K562 (cell line): ENCODE results near the gene PRPH2. TPM values are rescaled to one million over a fixed set of nuclear protein-coding genes. Genes with fewer than 3 reads are reported as not detected.

Experiments
- ATAC-seq: fragments of 200-7000 bp; cut with Tn5 transposase; 3 replicates; pipeline ENCODE4 v1.9.1; 2020; ENCODE audit warnings: moderate library complexity
- BruUV-seq: library from RNA; stranded (reverse); fragments of 400-500 nt; replicated peaks from 2 replicates; lab custom pipeline; 2021; lab: Mats Ljungman, UMichigan
- CTCF ChIA-PET: fragments of 300-600 bp; formaldehyde crosslinking; extraction: SDS; loops from one replicate; lab custom pipeline; 2021; ENCODE audit warnings: low intra/inter-chr PET ratio; lab: Yijun Ruan, JAX
- POLR2A ChIA-PET: fragments of 300-600, 350-650 bp; sonication (Branson Sonifier 250); formaldehyde crosslinking; extraction: SDS; loops from one replicate; lab custom pipeline; 2021; ENCODE audit warnings: antibody characterized with exemption, inconsistent platforms; lab: Yijun Ruan, JAX
- DNase-seq, 4 experiments: peaks; one replicate each; pipeline versions ENCODE4 v3.0.0 to v3.0.0-alpha.2; 2011 to 2018; ENCODE audit warnings: low spot score in 3 of 4, mixed read lengths in 3 of 4; ENCODE audit errors: extremely low read depth in 1 of 4
- FAIRE-seq: peaks from 2 replicates; lab custom pipeline; 2011; peaks lifted over from hg19 to GRCh38; lab: Jason Lieb, UNC
- H2AFZ ChIP-seq: 2 replicates; pipeline ENCODE4 v1.6.0; 2011; ENCODE audit warnings: low read depth, low read length, control low read depth, inconsistent platforms
- H3K27ac ChIP-seq: fragments of 200-600 bp; 3 replicates; pipeline ENCODE4 v1.8.0; 2011; ENCODE audit warnings: low read depth, mild to moderate bottlenecking, control low read depth, inconsistent platforms, low read length, moderate library complexity, mixed read lengths; ENCODE audit errors: extremely low read depth
- H3K27me3 ChIP-seq, 2 experiments: fragments of 300-600 bp in 1 of 2; 2 replicates in 1 of 2; 3 replicates in 1 of 2; pipeline versions ENCODE4 v1.6.0 to v1.8.0; 2011; ENCODE audit warnings: inconsistent platforms in 2 of 2, low read length in 2 of 2, mild to moderate bottlenecking in 1 of 2, mixed read lengths in 1 of 2, moderate library complexity in 1 of 2; ENCODE audit not compliant: control insufficient read depth in 2 of 2, insufficient read depth in 2 of 2
- H3K36me3 ChIP-seq: fragments of 300-600 bp; 3 replicates; pipeline ENCODE4 v1.8.0; 2011; ENCODE audit warnings: mild to moderate bottlenecking, low read length, inconsistent platforms; ENCODE audit not compliant: control insufficient read depth, insufficient read depth
- H3K4me1 ChIP-seq, 2 experiments: fragments of 200-600 bp in 1 of 2; replicated peaks in 1 of 2; 2 replicates in 1 of 2; 3 replicates in 1 of 2; pipeline versions ENCODE4 v1.5.1 to v1.8.0; 2011; ENCODE audit warnings: inconsistent platforms in 2 of 2, low read length in 2 of 2, mild to moderate bottlenecking in 1 of 2, mixed read lengths in 1 of 2, moderate library complexity in 1 of 2; ENCODE audit not compliant: control insufficient read depth in 2 of 2, insufficient read depth in 2 of 2
- H3K4me2 ChIP-seq: 2 replicates; pipeline ENCODE4 v1.6.1; 2011; ENCODE audit warnings: low read length, control low read depth, inconsistent platforms, mixed read lengths; ENCODE audit not compliant: insufficient read depth
- H3K4me3 ChIP-seq: fragments of 200-600 bp; sonication (generic), shearing (Covaris generic); 2 replicates; pipeline ENCODE4 v1.5.1; 2016; ENCODE audit warnings: control low read depth, inconsistent platforms
- H3K79me2 ChIP-seq: fragments of 200-600 bp; 3 replicates; pipeline ENCODE4 v1.8.0; 2011; ENCODE audit warnings: low read length, inconsistent platforms; ENCODE audit not compliant: control insufficient read depth, insufficient read depth
- H3K9ac ChIP-seq, 2 experiments: 2 replicates each; pipeline versions ENCODE4 v1.6.0 to v1.6.1; 2011; ENCODE audit warnings: low read depth in 2 of 2, low read length in 2 of 2, control low read depth in 1 of 2, inconsistent platforms in 1 of 2, mild to moderate bottlenecking in 1 of 2, mixed read lengths in 1 of 2; ENCODE audit not compliant: insufficient read depth in 1 of 2
- H3K9me1 ChIP-seq: one replicate; pipeline ENCODE4 v1.6.0; 2011; ENCODE audit warnings: inconsistent platforms, mild to moderate bottlenecking, low read length, moderate library complexity; ENCODE audit not compliant: control insufficient read depth, insufficient read depth
- H3K9me3 ChIP-seq: replicated peaks from 2 replicates; pipeline ENCODE4 v1.5.1; 2011; ENCODE audit warnings: low read depth, low read length, inconsistent platforms; ENCODE audit not compliant: control insufficient read depth, insufficient read depth
- H4K20me1 ChIP-seq: replicated peaks from 2 replicates; pipeline ENCODE4 v1.6.1; 2011; ENCODE audit warnings: low read length, inconsistent platforms, mixed read lengths; ENCODE audit not compliant: control insufficient read depth, insufficient read depth
- C11orf30 ChIP-seq: fragments of 450-650 bp; IDR thresholded peaks from 2 replicates; pipeline ENCODE4 v1.6.1; 2016; ENCODE audit warnings: low read depth, mild to moderate bottlenecking
- ELF4 ChIP-seq: fragments of 450-650 bp; formaldehyde crosslinking; IDR thresholded peaks from 2 replicates; pipeline ENCODE4 v1.4.0; 2022; ENCODE audit warnings: missing genetic modification characterization
- GTF2A2 ChIP-seq: IDR thresholded peaks from 2 replicates; pipeline ENCODE4 v1.6.1; 2016; ENCODE audit warnings: mild to moderate bottlenecking, missing genetic modification characterization, missing compliant biosample characterization
- JUNB ChIP-seq: fragments of 450-650 bp; formaldehyde crosslinking; conservative IDR thresholded peaks from 2 replicates; pipeline ENCODE4 v1.4.0; 2020; ENCODE audit warnings: mild to moderate bottlenecking
- MAFK ChIP-seq: IDR thresholded peaks from 2 replicates; pipeline ENCODE4 v1.6.1; 2011; ENCODE audit warnings: low read length, improper control_type of control experiment
- OTX1 ChIP-seq: fragments of 450-650 bp; formaldehyde crosslinking; IDR thresholded peaks from 2 replicates; pipeline ENCODE4 v1.4.0; 2022; ENCODE audit warnings: mild to moderate bottlenecking
- RCOR1 ChIP-seq, 2 experiments: IDR thresholded peaks; 2 replicates each; pipeline ENCODE4 v1.6.1; 2012; ENCODE audit warnings: low read depth in 2 of 2, low read length in 2 of 2, borderline replicate concordance in 1 of 2, improper control_type of control experiment in 1 of 2
- SNAPC5 ChIP-seq: fragments of 250-450 bp; sonication (Bioruptor Pico); IDR thresholded peaks from 2 replicates; pipeline ENCODE4 v1.8.0; 2021; ENCODE audit warnings: moderate library complexity, mild to moderate bottlenecking, inconsistent platforms
- ZNF316 ChIP-seq: fragments of 450-650 bp; IDR thresholded peaks from 2 replicates; pipeline ENCODE4 v1.6.1; 2016
- ZSCAN32 ChIP-seq: fragments of 450-650 bp; formaldehyde crosslinking; IDR thresholded peaks from 2 replicates; pipeline ENCODE4 v1.4.0; 2020; ENCODE audit warnings: mild to moderate bottlenecking, moderate library complexity
- WGBS: fragments of 100-300 bp; shearing (Covaris generic); methylation state at CpG from one replicate; pipeline ENCODE4 v1.1.6; 2016; ENCODE audit warnings: low coverage, mixed read lengths; ENCODE audit not compliant: insufficient coverage; ENCODE audit errors: missing lambda C conversion rate; 5-methylcytosine and 5-hydroxymethylcytosine counted together
- in situ Hi-C: fragments of 300-500 bp; cut with MboI; formaldehyde crosslinking; loops from 4 replicates; pipeline ENCODE4 v1.15.0; 2018; ENCODE audit warnings: inconsistent platforms, mixed read lengths
- intact Hi-C: fragments of 100-400 bp; cut with micrococcal nuclease; formaldehyde crosslinking; loops from 2 replicates; pipeline ENCODE4 v1.14.2; 2022
- polyA plus RNA-seq, 8 experiments: library from polyadenylated mRNA; depleted of rRNA in 4 of 8; stranded (reverse) in 5 of 8; unstranded in 3 of 8; fragments of >200 nt; fragmentation: Nextera tagmentation in 2 of 8; fragmentation: Illumina TruSeq in 1 of 8; extraction: Ambion mirVana in 2 of 8; extraction: Trizol in 1 of 8; gene quantifications; 2 replicates each; pipeline versions ENCODE4 v1.2.1 to v1.2.3, GENCODE V29; 2011 to 2014; ENCODE audit warnings: inconsistent platforms in 1 of 8, missing spikeins in 1 of 8
- total RNA-seq, 7 experiments: library from RNA; depleted of rRNA in 6 of 7; stranded (reverse); fragments of >200 nt in 6 of 7; fragmentation: Illumina TruSeq in 2 of 7; extraction: Trizol in 2 of 7; gene quantifications; 2 replicates each; pipeline versions ENCODE4 v1.2.1 to v1.2.3, GENCODE V29; 2011 to 2021; ENCODE audit warnings: low replicate concordance in 1 of 7
- TF ChIP-seq, protein P1 (sequence below): fragments of 250-450 bp; sonication (Bioruptor Pico); IDR thresholded peaks from 2 replicates; pipeline ENCODE4 v1.4.0; 2020; ENCODE audit warnings: mild to moderate bottlenecking, moderate library complexity, borderline replicate concordance
- TF ChIP-seq, protein P2 (sequence below): fragments of 250-450 bp; sonication (Bioruptor Pico); IDR thresholded peaks from 2 replicates; pipeline ENCODE4 v1.5.0; 2020; ENCODE audit warnings: mild to moderate bottlenecking, borderline replicate concordance
- TF ChIP-seq, protein P3 (sequence below), 2 experiments: fragments of 450-650 bp; IDR thresholded peaks; 2 replicates each; pipeline ENCODE4 v1.6.1; 2018; ENCODE audit warnings: mild to moderate bottlenecking in 2 of 2, low read depth in 1 of 2; ENCODE audit not compliant: partially characterized antibody in 2 of 2

The PRPH2 gene
- total and polyA plus RNA-seq, 9 of the 15 experiments (the other 6 are each of a cell fraction or from before 2014, with no cell fraction given), result 0.03 to 0.11 (median 0.03) TPM; not detected in 5

GRCh38 chr6:42696526-42697267 lies 25.7 kb downstream of the PRPH2 start:
- no peak overlapping the region for H3K27ac ChIP-seq
- in situ Hi-C loops, result no loop called here
- ChIA-PET CTCF (no interaction called here), POLR2A (interaction anchor here (0.6 to 1.1 kb wide), 9 partner anchors 9 to 187 kb away, joined by 3 to 5 read pairs (median 3); no protein-coding TSS in a partner anchor)
- no peaks in the 10 kb centered on the region for H3K27me3 ChIP-seq
- ATAC-seq (peak; percentile 32; the same call in 1 of the 3 replicates), DNase-seq (peak in 1 of 4 experiments; percentile 11), FAIRE-seq (peak; percentile 48)
- no peak overlapping the region for H3K4me3 ChIP-seq
- 0 out of 2 replicates have a peak, but pooled peaks cover 4% of the 10 kb centered on the region for H4K20me1 ChIP-seq
- no peaks in the 10 kb centered on the region for H3K9me1 ChIP-seq
- H2AFZ ChIP-seq, result no peak overlapping the region
- H3K9ac ChIP-seq, result no peak overlapping the region
- no peaks in the 10 kb centered on the region for H3K9me3 ChIP-seq
- peaks cover 22% of the 10 kb centered on the region; the same call in 1 of the 3 replicates for H3K36me3 ChIP-seq
- H3K4me2 ChIP-seq, result no peak overlapping the region
- WGBS, result 42% methylated on average over 7 of the region's 7 CpGs
- intact Hi-C loops, result no loop called here
- H3K79me2 ChIP-seq, result no peaks in the 10 kb centered on the region
- BruUV-seq, result no TSS peak
- peaks cover under 1 to 4% of the 10 kb centered on the region in 2 experiments; a peak in 4 of 5 replicates for H3K4me1 ChIP-seq
- TF ChIP-seq, protein P1, sequence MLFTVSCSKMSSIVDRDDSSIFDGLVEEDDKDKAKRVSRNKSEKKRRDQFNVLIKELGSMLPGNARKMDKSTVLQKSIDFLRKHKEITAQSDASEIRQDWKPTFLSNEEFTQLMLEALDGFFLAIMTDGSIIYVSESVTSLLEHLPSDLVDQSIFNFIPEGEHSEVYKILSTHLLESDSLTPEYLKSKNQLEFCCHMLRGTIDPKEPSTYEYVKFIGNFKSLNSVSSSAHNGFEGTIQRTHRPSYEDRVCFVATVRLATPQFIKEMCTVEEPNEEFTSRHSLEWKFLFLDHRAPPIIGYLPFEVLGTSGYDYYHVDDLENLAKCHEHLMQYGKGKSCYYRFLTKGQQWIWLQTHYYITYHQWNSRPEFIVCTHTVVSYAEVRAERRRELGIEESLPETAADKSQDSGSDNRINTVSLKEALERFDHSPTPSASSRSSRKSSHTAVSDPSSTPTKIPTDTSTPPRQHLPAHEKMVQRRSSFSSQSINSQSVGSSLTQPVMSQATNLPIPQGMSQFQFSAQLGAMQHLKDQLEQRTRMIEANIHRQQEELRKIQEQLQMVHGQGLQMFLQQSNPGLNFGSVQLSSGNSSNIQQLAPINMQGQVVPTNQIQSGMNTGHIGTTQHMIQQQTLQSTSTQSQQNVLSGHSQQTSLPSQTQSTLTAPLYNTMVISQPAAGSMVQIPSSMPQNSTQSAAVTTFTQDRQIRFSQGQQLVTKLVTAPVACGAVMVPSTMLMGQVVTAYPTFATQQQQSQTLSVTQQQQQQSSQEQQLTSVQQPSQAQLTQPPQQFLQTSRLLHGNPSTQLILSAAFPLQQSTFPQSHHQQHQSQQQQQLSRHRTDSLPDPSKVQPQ (CRISPR knock-in tag), result no peak
- TF ChIP-seq ELF4, result no peak
- TF ChIP-seq, protein P2, sequence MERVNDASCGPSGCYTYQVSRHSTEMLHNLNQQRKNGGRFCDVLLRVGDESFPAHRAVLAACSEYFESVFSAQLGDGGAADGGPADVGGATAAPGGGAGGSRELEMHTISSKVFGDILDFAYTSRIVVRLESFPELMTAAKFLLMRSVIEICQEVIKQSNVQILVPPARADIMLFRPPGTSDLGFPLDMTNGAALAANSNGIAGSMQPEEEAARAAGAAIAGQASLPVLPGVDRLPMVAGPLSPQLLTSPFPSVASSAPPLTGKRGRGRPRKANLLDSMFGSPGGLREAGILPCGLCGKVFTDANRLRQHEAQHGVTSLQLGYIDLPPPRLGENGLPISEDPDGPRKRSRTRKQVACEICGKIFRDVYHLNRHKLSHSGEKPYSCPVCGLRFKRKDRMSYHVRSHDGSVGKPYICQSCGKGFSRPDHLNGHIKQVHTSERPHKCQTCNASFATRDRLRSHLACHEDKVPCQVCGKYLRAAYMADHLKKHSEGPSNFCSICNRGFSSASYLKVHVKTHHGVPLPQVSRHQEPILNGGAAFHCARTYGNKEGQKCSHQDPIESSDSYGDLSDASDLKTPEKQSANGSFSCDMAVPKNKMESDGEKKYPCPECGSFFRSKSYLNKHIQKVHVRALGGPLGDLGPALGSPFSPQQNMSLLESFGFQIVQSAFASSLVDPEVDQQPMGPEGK, result no peak
- TF ChIP-seq ZNF316, result peak; percentile 98
- TF ChIP-seq, protein P3, sequence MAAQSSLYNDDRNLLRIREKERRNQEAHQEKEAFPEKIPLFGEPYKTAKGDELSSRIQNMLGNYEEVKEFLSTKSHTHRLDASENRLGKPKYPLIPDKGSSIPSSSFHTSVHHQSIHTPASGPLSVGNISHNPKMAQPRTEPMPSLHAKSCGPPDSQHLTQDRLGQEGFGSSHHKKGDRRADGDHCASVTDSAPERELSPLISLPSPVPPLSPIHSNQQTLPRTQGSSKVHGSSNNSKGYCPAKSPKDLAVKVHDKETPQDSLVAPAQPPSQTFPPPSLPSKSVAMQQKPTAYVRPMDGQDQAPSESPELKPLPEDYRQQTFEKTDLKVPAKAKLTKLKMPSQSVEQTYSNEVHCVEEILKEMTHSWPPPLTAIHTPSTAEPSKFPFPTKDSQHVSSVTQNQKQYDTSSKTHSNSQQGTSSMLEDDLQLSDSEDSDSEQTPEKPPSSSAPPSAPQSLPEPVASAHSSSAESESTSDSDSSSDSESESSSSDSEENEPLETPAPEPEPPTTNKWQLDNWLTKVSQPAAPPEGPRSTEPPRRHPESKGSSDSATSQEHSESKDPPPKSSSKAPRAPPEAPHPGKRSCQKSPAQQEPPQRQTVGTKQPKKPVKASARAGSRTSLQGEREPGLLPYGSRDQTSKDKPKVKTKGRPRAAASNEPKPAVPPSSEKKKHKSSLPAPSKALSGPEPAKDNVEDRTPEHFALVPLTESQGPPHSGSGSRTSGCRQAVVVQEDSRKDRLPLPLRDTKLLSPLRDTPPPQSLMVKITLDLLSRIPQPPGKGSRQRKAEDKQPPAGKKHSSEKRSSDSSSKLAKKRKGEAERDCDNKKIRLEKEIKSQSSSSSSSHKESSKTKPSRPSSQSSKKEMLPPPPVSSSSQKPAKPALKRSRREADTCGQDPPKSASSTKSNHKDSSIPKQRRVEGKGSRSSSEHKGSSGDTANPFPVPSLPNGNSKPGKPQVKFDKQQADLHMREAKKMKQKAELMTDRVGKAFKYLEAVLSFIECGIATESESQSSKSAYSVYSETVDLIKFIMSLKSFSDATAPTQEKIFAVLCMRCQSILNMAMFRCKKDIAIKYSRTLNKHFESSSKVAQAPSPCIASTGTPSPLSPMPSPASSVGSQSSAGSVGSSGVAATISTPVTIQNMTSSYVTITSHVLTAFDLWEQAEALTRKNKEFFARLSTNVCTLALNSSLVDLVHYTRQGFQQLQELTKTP (IDR thresholded peaks at IDR 0.05; ENCODE audit: low read depth in 1 of 2, partially characterized antibody in 2 of 2), result no peak
- no peak for TF ChIP-seq SNAPC5 (CRISPR knock-in tag)
- no peak for TF ChIP-seq JUNB (CRISPR knock-in tag)
- TF ChIP-seq RCOR1 (IDR thresholded peaks at IDR 0.05; ENCODE audit: borderline replicate concordance in 1 of 2, low read depth in 2 of 2, low read length in 2 of 2), result no peak
- no peak for TF ChIP-seq GTF2A2
- TF ChIP-seq OTX1 (CRISPR knock-in tag), result no peak
- no peak for TF ChIP-seq ZSCAN32 (CRISPR knock-in tag)
- peak; percentile 97 for TF ChIP-seq C11orf30
- TF ChIP-seq MAFK, result peak; percentile 95
